HL-60 (cell line): ENCODE measurements around the gene WT1.

Experiments used
- DNase-seq, 2 experiments: peaks; one replicate each; pipeline ENCODE4 v3.0.0-alpha.2; 2010 to 2020; ENCODE audit warnings: low read depth in 1 of 2, low spot score in 1 of 2
- H3K27ac ChIP-seq: fragments of 250-450 bp; sonication (Bioruptor Pico); replicated peaks from 2 replicates; pipeline ENCODE4 v1.5.1; 2020; ENCODE audit warnings: mild to moderate bottlenecking, moderate library complexity
- H3K27me3 ChIP-seq: fragments of 250-450 bp; sonication (Bioruptor Pico); 2 replicates; pipeline ENCODE4 v1.5.1; 2021; ENCODE audit warnings: mild to moderate bottlenecking, moderate library complexity; ENCODE audit not compliant: insufficient read depth, poor library complexity, severe bottlenecking
- H3K4me3 ChIP-seq: replicated peaks from 2 replicates; pipeline ENCODE4 v1.5.1; 2011; ENCODE audit warnings: mild to moderate bottlenecking, control low read depth, low read length; ENCODE audit not compliant: insufficient read depth
- CTCF ChIP-seq: IDR thresholded peaks from one replicate; pipeline ENCODE4 v1.5.1; 2011; ENCODE audit warnings: low read length, control low read depth, inconsistent platforms; ENCODE audit not compliant: insufficient read depth
- GABPA ChIP-seq: IDR thresholded peaks from 2 replicates; pipeline ENCODE4 v1.6.1; 2012; ENCODE audit warnings: low read depth
- POLR2AphosphoS5 ChIP-seq: IDR thresholded peaks from 2 replicates; pipeline ENCODE4 v1.6.1; 2012; ENCODE audit warnings: low read depth
- REST ChIP-seq: IDR thresholded peaks from 2 replicates; pipeline ENCODE4 v1.6.1; 2012; ENCODE audit warnings: low read depth; ENCODE audit not compliant: insufficient replicate concordance
- SPI1 ChIP-seq: IDR thresholded peaks from 2 replicates; pipeline ENCODE4 v1.6.1; 2012; ENCODE audit warnings: low read depth, mild to moderate bottlenecking, borderline replicate concordance

Gene WT1

GRCh38 chr11:32428665-32429303, 6.6 kb downstream of the WT1 start:
- H3K27ac ChIP-seq, result no peak overlapping the region
- DNase-seq, result no peak
- H3K27me3 ChIP-seq, result no peaks in the 10 kb centered on the region
- H3K4me3 ChIP-seq, result no peak overlapping the region
- TF ChIP-seq REST, result no peak
- no peak for TF ChIP-seq GABPA
- no peak for TF ChIP-seq POLR2AphosphoS5
- TF ChIP-seq SPI1, result no peak
- no peak for TF ChIP-seq CTCF

GRCh38 chr11:32427935-32428664, 7.2 kb downstream of the WT1 start:
- TF ChIP-seq POLR2AphosphoS5 (no peak), REST (no peak), GABPA (no peak), CTCF (no peak), SPI1 (no peak)
- Histone ChIP-seq H3K27me3 (no peaks in the 10 kb centered on the region), H3K4me3 (no peak overlapping the region), H3K27ac (no peak overlapping the region)
- DNase-seq, result no peak

- Histone ChIP-seq H3K27ac (no peak overlapping the region), H3K4me3 (no peak overlapping the region), H3K27me3 (no peaks in the 10 kb centered on the region)
- TF ChIP-seq GABPA, result no peak
- TF ChIP-seq REST, result no peak
- TF ChIP-seq SPI1, result no peak
- no peak for TF ChIP-seq CTCF
- no peak for TF ChIP-seq POLR2AphosphoS5
- no peak for DNase-seq
Observed at GRCh38 chr11:32427616-32427934, 7.8 kb downstream of the WT1 start.
